Kidney (tissue), 14 donors: Measurements from ENCODE around the gene CDKL1. TPM values are rescaled to one million over a fixed set of nuclear protein-coding genes. Genes with fewer than 3 reads are reported as not detected.

Experiments
- DNase-seq, 5 donors: peaks; one replicate each; pipeline ENCODE4 v3.0.0-alpha.2; 2013 to 2020
- FAIRE-seq: peaks from 2 replicates; lab custom pipeline; 2012; peaks lifted over from hg19 to GRCh38; lab: Jason Lieb, UNC
- H3K27ac ChIP-seq, 2 donors: one replicate each; pipeline ENCODE4 v1.7.0; 2013; ENCODE audit warnings: low read depth in 2 of 2, low read length in 2 of 2, inconsistent platforms in 1 of 2
- H3K27me3 ChIP-seq: one replicate; pipeline ENCODE4 v1.7.1; 2013; ENCODE audit warnings: low read length, inconsistent platforms; ENCODE audit not compliant: control insufficient read depth, insufficient read depth
- H3K36me3 ChIP-seq, 3 donors: one replicate each; pipeline versions ENCODE4 v1.7.0 to v1.7.1; 2013; ENCODE audit warnings: low read length in 3 of 3, control low read depth in 1 of 3, inconsistent platforms in 1 of 3; ENCODE audit not compliant: insufficient read depth in 3 of 3, control insufficient read depth in 2 of 3
- H3K4me1 ChIP-seq, 3 donors: one replicate each; pipeline versions ENCODE4 v1.7.0 to v1.7.1; 2013; ENCODE audit warnings: low read length in 3 of 3, inconsistent platforms in 1 of 3, low read depth in 1 of 3; ENCODE audit not compliant: control insufficient read depth in 2 of 3, insufficient read depth in 2 of 3
- H3K4me3 ChIP-seq, 3 donors: one replicate each; pipeline versions ENCODE4 v1.7.0 to v1.8.1; 2013; ENCODE audit warnings: low read length in 3 of 3, control low read depth in 1 of 3, inconsistent platforms in 1 of 3
- H3K9ac ChIP-seq, 3 donors: one replicate each; pipeline versions ENCODE4 v1.7.0 to v1.7.1; 2013; ENCODE audit warnings: low read length in 3 of 3, control low read depth in 1 of 3, inconsistent platforms in 1 of 3
- H3K9me3 ChIP-seq, 3 donors: one replicate each; pipeline versions ENCODE4 v1.7.0 to v1.7.1; 2013; ENCODE audit warnings: low read length in 3 of 3, control low read depth in 1 of 3, inconsistent platforms in 1 of 3; ENCODE audit not compliant: control insufficient read depth in 2 of 3, insufficient read depth in 1 of 3
- intact Hi-C: fragments of 100-400 bp; cut with DNase I; formaldehyde crosslinking; loops from one replicate; pipeline ENCODE4 v1.11.1; 2022
- microRNA-seq: library from miRNA; unstranded; fragments of <30 nt; microRNA quantifications from one replicate; pipeline ENCODE4 v1.2.0, GENCODE V29; 2020
- polyA plus RNA-seq: library from polyadenylated mRNA; stranded (reverse); fragments of 350-450 nt; fragmentation: Illumina TruSeq; extraction: RNeasy Lipid Tissue Mini Kit (QIAGEN cat#74804); gene quantifications from one replicate; pipeline ENCODE4 v1.2.3, GENCODE V29; 2014; ENCODE audit warnings: low read depth, low replicate concordance; ENCODE audit not compliant: insufficient read depth
- total RNA-seq: library from RNA; stranded (reverse); fragmentation: NEBNext Ultra II Directional; extraction: Animal tissue kit (Norgen Biotek cat#: 25700); gene quantifications from one replicate; pipeline ENCODE4 v1.2.1, GENCODE V29; 2021
- TF ChIP-seq, protein P1 (sequence below): IDR thresholded peaks from 3 replicates; pipeline ENCODE4 v1.5.1; 2012; ENCODE audit warnings: mild to moderate bottlenecking, moderate library complexity, borderline replicate concordance; ENCODE audit not compliant: insufficient read depth; ENCODE audit errors: extremely low read depth
- donor health status: control.
- donor health status: control.
- donor health status: control.
- donor health status: control.
- donor health status: control.
- donor health status: DM: yes; HTN: yes; CAD: no.
- donor health status: Normal renal cell carcinoma (clear cell type).

The CDKL1 gene
- total and polyA plus RNA-seq, 2 donors from 2014 or later: 17.9 to 60.0 TPM

DNA sequence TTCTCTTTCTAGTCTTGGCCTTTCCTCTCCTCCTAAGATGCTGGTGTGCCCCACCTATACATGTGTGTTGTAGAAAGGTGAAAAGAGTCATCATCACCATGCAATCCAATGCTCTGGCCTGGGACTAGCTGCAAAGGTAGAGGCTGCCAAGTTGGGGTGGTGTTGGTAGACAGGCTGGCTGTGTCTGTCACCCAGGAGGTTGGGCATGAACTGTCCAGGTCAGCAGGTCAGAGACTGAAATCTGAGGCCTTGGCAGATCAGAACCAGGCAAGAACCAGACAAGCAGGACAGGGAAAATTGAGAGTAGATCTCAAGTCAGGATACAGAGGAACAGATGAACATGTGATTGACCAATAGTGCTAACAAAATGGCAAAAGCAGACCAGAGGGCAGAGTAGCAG lies 110.8 kb downstream of the CDKL1 start:
- Histone ChIP-seq H3K4me1 (no peaks in the 10 kb centered on the region), H3K4me3 (no peak overlapping the region), H3K9me3 (no peaks in the 10 kb centered on the region), H3K27me3 (no peaks in the 10 kb centered on the region), H3K9ac (no peak overlapping the region), H3K27ac (no peak overlapping the region), H3K36me3 (peaks cover 0 to 3% (median 2%) of the 10 kb centered on the region in 3 donors)
- intact Hi-C loops: no loop called here
- no peak for FAIRE-seq
- TF ChIP-seq, protein P1, sequence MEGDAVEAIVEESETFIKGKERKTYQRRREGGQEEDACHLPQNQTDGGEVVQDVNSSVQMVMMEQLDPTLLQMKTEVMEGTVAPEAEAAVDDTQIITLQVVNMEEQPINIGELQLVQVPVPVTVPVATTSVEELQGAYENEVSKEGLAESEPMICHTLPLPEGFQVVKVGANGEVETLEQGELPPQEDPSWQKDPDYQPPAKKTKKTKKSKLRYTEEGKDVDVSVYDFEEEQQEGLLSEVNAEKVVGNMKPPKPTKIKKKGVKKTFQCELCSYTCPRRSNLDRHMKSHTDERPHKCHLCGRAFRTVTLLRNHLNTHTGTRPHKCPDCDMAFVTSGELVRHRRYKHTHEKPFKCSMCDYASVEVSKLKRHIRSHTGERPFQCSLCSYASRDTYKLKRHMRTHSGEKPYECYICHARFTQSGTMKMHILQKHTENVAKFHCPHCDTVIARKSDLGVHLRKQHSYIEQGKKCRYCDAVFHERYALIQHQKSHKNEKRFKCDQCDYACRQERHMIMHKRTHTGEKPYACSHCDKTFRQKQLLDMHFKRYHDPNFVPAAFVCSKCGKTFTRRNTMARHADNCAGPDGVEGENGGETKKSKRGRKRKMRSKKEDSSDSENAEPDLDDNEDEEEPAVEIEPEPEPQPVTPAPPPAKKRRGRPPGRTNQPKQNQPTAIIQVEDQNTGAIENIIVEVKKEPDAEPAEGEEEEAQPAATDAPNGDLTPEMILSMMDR: no peak
- no peak for DNase-seq

Small RNA genes within 50 kb of the gene (microRNA-seq; reads per million reads assigned to microRNA genes)
- gene MIR4504: not detected

Other genes starting within 250 kb of the CDKL1 start
- 39.7 TPM for gene SOS2, start 165.3 kb downstream of the CDKL1 start, total RNA-seq
- gene SOS2, start 165.3 kb downstream of the CDKL1 start, polyA plus RNA-seq: 11.9 TPM
- 12.5 TPM for gene L2HGDH, start 84.7 kb downstream of the CDKL1 start, total RNA-seq
- gene L2HGDH, start 84.7 kb downstream of the CDKL1 start, polyA plus RNA-seq: 11.1 TPM
- gene DMAC2L, start 84.6 kb downstream of the CDKL1 start, total RNA-seq: 23.7 TPM
- gene DMAC2L, start 84.6 kb downstream of the CDKL1 start, polyA plus RNA-seq: 27.3 TPM
- gene MAP4K5, start 135.7 kb upstream of the CDKL1 start, total RNA-seq: 47.8 TPM
- 9.4 TPM for gene MAP4K5, start 135.7 kb upstream of the CDKL1 start, polyA plus RNA-seq
- 5.9 TPM for gene ATL1, start 163.3 kb upstream of the CDKL1 start, total RNA-seq
- gene ATL1, start 163.3 kb upstream of the CDKL1 start, polyA plus RNA-seq: 4.0 TPM